Epithelial cell of esophagus (primary cell): Measurements from ENCODE around the gene RSPO1.

Experiments used
- DNase-seq: peaks from one replicate; pipeline ENCODE4 v3.0.0; 2010; ENCODE audit warnings: low read depth
- H3K4me3 ChIP-seq: 2 replicates; pipeline ENCODE4 v1.5.1; 2011; ENCODE audit warnings: mild to moderate bottlenecking, low read length, control low read depth
- CTCF ChIP-seq: IDR thresholded peaks from 2 replicates; pipeline ENCODE4 v1.5.1; 2011; ENCODE audit warnings: low read depth, mild to moderate bottlenecking, low read length, control low read depth, inconsistent platforms; ENCODE audit not compliant: insufficient read depth; ENCODE audit errors: missing control alignments

Gene RSPO1

GRCh38 chr1:37574834-37575480, 59.7 kb downstream of the RSPO1 start:
- DNase-seq = peak; percentile 22
- H3K4me3 ChIP-seq = no peak overlapping the region
- TF ChIP-seq CTCF = no peak

GRCh38 chr1:37570528-37571334, 64.0 kb downstream of the RSPO1 start:
- H3K4me3 ChIP-seq = no peak overlapping the region
- no peak for TF ChIP-seq CTCF

GRCh38 chr1:37567023-37567422, 67.7 kb downstream of the RSPO1 start:
- no peak overlapping the region for H3K4me3 ChIP-seq
- no peak for TF ChIP-seq CTCF
- no peak for DNase-seq

More at GRCh38 chr1:37570528-37571334, 64.0 kb downstream of the RSPO1 start:
- no peak for DNase-seq

GRCh38 chr1:37564892-37565291, 69.8 kb downstream of the RSPO1 start:
- TF ChIP-seq CTCF = no peak
- H3K4me3 ChIP-seq = no peak overlapping the region
- no peak for DNase-seq

- no peak for DNase-seq
- H3K4me3 ChIP-seq = no peak overlapping the region
- no peak for TF ChIP-seq CTCF
Measured at GRCh38 chr1:37562984-37563383, 71.7 kb downstream of the RSPO1 start.
